GOT3 (cell line): ENCODE results near the gene BCAS3.
"Not testable (repeated sequence)": the region's sequence is repeated elsewhere in the genome, so short reads cannot be mapped to it uniquely, and the experiment has no call there.

ENCODE experiments used
- DNase-seq: peaks from one replicate; lab custom pipeline; 2025; ENCODE audit warnings: mixed read lengths; lab: John Stamatoyannopoulos, UW

The BCAS3 gene

DNA sequence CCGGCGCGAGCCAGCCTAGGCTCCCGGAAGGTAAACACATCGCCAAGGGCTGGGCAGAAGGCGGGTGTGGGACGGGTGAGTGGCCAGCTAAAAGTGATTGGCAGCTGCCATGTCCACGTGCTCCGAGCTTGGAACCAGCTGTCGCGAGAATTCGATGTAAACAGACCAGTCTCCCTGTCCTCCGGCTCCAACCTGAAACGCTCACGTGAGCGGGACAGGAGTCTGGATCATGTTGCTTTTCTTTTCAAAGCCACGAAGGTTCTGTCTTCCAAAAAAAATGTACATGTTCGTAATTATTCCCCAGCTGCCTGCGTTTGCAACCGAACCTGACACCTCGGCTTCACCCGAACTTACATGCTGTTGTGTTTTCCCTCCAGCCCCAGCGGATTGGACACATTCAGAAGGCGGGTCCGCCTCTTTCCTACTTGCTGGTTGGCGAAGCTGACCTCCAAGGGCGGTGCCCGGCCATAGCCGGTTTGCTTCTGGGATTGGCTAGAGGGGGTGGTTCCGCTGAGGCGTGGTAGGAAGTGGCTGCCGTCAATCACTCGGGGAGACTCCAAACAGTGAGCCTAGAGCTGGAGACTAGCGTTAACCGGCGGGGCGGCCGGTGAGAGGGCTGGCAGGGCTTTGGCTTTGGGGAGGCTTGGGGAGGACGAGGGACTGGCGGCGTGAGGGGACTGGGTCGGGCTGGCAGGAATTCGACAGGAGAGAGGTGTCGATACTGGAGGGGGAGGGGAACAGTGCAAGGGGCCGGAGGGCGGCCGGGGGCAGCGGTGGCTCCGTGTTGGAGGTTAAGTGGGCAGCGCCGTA, at the start of gene BCAS3:
Gene BCAS3 (plus strand): TSS at position 544 of the 810 bp plus-strand sequence.
- peak; percentile 93 for DNase-seq

DNA sequence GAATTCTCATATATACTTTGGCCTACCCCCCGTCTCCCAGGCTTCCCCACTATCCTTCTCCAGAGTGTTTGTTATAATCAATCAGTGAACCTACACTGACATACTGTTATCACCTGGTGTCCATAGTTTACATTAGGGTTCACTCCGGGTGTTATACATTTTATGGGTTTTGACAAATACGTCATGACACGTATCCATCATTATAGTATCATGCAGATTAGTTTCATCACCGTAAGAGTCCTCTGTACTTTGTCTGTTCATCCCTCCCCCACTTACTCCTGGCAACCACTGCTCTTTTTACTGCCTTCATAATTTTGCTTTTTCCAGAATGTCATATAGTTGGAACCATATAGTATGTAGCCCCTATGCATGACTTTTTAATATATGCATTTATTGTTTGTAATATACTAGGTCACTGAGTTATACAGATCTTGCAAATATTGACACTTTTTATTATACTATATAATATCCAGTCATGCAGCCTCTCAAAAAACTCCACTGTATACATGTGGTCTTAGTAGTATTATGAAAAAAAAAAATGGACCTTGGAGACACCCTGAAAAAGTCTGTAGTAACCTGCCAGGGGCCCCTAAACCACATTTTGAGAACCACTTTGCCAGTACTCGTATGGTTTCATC, 49.3 kb upstream of the BCAS3 start:
- DNase-seq, result no peak

DNA sequence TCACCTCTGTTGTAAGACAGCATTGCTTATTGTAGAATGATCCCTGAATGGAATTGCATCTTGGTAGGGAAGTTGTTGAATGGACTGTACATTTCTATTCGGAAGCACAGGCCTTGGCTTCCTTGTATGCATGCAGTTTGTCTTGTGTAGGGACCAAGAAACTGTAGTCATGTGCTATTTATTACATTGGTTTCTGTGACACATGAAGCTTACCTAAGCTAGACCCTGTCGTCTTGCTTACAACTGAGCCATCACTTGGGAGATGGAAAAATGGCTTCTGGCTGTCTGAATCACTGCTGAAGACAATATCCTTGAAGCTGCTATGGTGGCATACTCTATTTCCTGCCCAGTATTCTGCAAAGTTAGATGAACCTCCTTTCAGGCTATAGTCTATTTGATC, 48.5 kb upstream of the BCAS3 start:
- DNase-seq, result no peak

- no peak for DNase-seq
These were observed 47.3 kb upstream of the BCAS3 start for GRCh38 chr17:60630352-60630751.

GRCh38 chr17:60631119-60631518, 46.5 kb upstream of the BCAS3 start:
- no peak for DNase-seq

- DNase-seq, result no peak
These were observed 40.0 kb upstream of the BCAS3 start for GRCh38 chr17:60637683-60638082.

GRCh38 chr17:60639019-60639330, 38.7 kb upstream of the BCAS3 start:
- no peak for DNase-seq

- DNase-seq, result no peak
These were observed 37.1 kb upstream of the BCAS3 start for GRCh38 chr17:60640503-60640902.

DNA sequence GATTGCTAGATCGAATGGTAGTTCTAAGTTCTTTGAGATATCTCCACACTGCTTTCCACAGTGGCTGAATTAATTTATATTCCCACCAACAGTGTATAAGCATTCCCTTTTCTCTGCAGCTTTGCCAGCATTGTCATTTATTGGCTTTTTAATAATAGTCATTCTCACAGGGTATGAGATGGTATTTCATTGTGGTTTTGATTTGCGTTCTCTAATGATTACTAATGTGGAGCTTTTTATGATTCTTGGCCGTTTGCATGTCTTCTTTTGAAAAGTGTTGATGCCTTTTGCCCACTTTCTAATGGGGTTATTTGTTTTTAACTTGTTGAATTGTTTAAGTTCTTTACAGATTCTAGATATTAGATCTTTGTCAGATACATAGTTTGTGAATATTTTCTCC, 36.5 kb upstream of the BCAS3 start:
- no peak for DNase-seq

- DNase-seq, result no peak
These were observed 35.8 kb upstream of the BCAS3 start for GRCh38 chr17:60641810-60642220.

GRCh38 chr17:60645918-60646523, 31.6 kb upstream of the BCAS3 start:
- DNase-seq, result no peak

DNA sequence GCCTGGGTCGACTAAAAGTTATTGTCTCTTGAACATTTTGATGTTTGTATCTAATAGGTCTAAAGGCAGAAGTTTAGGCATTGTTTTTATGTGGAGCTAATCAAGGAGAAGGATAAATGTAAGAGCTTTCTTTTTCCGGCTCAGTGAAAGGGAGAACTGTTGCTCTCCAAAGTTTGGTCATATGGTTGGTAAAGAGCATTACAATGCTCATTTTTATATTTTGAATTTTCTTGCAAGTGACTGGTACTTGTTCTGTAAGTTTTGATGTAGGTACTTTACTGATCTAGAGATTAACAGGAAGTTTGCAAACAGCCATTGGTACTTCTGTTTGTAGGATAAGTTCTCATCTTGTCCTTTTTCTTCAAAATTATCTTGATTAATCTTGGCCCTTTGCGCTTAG, 30.9 kb upstream of the BCAS3 start:
- DNase-seq, result no peak

- DNase-seq, result no peak
These were observed 29.9 kb upstream of the BCAS3 start for GRCh38 chr17:60647705-60648104.

DNA sequence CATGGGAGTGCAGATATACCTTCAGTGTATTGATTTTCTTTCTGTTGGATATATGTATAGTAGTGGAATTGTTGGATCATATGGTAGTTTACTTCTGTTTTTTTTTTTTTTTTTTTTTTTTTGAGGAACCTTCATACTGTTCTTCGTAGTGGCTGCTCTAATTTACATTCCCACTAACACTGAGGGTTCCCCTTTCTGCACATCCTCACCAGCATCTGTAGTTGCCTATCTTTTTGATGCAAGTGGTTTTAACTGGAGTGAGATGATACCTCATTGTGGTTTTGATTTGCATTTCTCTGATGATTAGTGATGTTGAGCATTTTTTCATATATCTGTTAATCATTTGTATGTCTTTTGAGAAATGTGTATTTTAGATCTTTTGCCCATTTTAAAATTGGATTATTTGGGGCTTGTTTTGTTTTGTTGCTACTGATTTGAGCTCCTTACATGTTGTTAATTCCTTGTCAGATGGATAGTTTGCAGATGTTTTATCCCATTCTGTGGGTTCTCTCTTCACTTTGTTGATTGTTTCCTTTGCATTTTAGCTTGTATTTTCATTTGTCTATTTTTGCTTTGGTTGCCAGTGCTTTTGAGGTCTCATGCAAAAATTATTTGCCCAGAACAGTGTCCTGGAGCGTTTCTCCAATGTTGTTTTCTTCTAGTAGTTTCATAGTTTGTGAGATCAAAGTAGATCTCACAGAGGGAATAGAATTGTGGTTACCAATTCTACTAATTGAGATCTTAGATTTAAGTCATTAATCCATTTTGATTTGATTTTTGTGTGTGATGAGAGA, 25.0 kb upstream of the BCAS3 start:
- no peak for DNase-seq

GRCh38 chr17:60653569-60653968, 24.1 kb upstream of the BCAS3 start:
- no peak for DNase-seq

DNA sequence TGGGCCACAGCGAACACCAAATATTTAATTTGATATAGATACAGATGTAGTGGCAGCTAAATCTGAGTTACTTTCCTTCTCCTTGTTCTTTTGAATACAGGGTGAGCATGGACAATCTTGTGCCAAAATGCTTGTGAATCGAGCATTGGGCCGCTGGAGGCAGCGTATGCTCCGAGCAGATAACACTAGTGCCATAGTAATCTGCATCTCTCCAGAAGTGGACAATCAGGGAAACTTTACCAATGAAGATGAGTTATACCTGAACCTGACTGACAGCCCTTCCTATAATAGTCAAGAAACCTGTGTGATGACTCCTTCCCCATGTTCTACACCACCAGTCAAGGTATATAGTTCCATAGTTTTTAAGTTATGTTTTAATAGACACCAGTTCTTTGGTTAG, 21.2 kb upstream of the BCAS3 start:
- no peak for DNase-seq

GRCh38 chr17:60659156-60659555, 18.5 kb upstream of the BCAS3 start:
- DNase-seq, result no peak

GRCh38 chr17:60661489-60661888, 16.2 kb upstream of the BCAS3 start:
- DNase-seq, result no peak

GRCh38 chr17:60664022-60664421, 13.6 kb upstream of the BCAS3 start:
- no peak for DNase-seq

DNA sequence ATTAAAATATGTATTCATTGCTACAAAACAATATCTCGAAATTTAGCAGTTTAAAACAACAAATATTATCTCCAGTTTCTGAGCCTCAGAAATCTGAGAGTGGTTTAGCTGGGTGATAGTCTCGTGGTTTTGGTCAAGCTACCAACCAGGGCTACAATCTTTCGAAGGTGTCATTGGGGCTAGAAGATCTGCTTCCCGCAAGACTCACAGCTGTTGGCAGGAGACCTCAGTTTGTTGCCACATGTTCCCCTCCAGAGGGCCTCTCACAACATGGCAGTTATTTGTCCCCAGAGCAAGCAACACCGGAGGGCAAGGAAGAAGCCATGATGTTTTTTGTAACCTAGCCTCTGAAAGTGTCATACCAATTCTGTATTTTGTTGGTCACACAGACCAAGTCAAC, 12.0 kb upstream of the BCAS3 start:
- DNase-seq, result no peak

GRCh38 chr17:60668741-60669140, 8.9 kb upstream of the BCAS3 start:
- DNase-seq, result not testable (repeated sequence)

DNA sequence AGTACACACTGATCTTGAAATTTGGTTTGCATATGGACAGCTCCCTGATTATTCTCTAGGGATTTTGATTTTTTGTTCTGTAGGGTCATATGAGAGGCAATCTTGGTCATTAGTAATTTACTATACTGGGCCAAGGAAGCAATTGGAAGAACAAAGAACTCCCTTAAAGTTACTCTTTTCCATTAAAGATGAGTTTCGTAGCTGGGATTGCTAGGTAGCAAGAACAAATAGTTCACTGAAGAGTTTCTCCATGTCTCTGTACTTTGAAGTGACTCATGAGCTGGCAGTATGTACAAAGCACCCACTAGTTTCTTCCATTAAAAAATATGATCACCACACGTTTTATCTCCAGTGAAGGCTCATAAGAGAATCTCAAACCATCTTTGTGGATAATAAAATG, 6.2 kb upstream of the BCAS3 start:
- no peak for DNase-seq

DNA sequence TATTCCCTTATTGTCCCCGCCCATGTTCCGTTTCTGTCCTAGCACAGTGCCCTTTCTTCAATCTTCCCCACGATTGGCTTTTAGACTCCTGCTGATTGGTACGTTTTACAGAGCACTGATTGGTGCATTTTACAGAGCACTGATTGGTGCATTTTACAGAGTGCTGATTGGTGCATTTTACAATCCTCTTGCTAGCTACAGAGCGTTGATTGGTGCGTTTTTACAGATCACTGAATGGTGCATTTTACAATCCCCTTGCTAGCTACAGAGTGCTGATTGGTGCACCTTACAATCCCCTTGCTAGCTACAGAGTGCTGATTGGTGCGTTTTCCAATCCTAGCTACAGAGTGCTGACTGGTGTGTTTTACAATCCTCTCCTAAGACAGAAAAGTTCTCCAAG, 3.0 kb upstream of the BCAS3 start:
- not testable (repeated sequence) for DNase-seq
